ENCODE data around the gene CPEB2. TPM values are rescaled to one million over a fixed set of nuclear protein-coding genes. Genes with fewer than 3 reads are reported as not detected.

CPEB2 gene
- total RNA-seq (3.2 TPM), polyA plus RNA-seq (ENCODE audit: insufficient read depth in 1 of 8, insufficient read length in 8 of 8, low replicate concordance in 1 of 8) (1 to 10 TPM; 2.8 to 6.7 (median 5.3) TPM)
- long read RNA-seq, donor 1: 0 reads
- long read RNA-seq, donor 2: 0 reads
- long read RNA-seq, donor 3, full-length matches to known transcripts: 1 of 1 reads
- long read RNA-seq, donor 3, partial matches to known transcripts: 0 of 1 reads
- long read RNA-seq, donor 3, other reads (novel, unspliced or antisense): 0 of 1 reads
- long read RNA-seq, donor 4, full-length matches to known transcripts: 1 of 1 reads
- long read RNA-seq, donor 4, partial matches to known transcripts: 0 of 1 reads
- long read RNA-seq, donor 4, other reads (novel, unspliced or antisense): 0 of 1 reads
- long read RNA-seq, donor 5, partial matches to known transcripts: 0 of 2 reads
- long read RNA-seq, donor 5, other reads (novel, unspliced or antisense): 0 of 2 reads
- long read RNA-seq, donor 6: 0 reads
- long read RNA-seq, donor 7: 0 reads
- long read RNA-seq, donor 8: 0 reads
- long read RNA-seq, donor 9: 0 reads
- long read RNA-seq, donor 10, full-length matches to known transcripts: 3 of 3 reads
- long read RNA-seq, donor 10, partial matches to known transcripts: 0 of 3 reads
- long read RNA-seq, donor 10, other reads (novel, unspliced or antisense): 0 of 3 reads
- long read RNA-seq, donor 11: 0 reads

DNA sequence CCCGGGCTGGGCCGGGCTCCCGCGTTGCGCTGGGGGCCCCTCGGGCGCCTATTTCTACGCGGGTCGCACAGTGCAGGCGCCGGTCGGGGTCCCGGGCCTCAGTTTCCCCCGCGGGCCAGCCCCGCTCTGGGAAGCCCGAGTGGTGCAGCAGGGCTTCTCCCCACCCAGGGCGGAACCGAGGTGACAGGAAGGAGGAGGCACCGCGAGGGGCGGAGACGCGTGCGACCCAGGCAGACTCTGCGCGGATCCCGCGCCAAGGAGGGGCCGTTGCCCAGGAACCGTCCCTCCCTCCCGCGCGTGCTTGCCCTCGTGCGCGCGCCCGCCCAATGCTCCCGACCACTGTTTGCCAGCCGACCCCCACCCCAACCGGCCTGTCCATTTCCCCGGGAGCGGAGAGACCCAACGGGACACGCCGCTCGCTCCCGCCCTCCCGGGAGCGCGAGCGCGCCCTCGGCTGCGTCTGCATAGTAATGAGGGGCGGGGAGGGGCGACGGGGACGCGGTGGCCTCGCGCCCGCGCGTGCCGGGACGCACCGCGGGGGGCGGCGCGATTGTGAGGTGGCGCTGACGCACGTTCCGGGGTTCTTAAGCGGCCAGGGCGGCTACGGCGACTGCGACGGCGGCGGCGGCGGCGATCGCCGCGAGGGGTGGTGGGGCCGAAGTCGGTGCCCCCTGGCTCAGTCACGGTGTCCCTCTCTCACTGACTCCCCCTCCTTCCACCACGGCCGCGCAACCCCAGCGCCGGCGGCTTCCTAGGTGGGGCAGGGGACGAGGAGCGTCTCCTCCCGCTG lies at the start of gene CPEB2:
Gene CPEB2, plus strand, starts transcription at position 613 of the 790 bp plus-strand sequence. CDS start 193 bp downstream, outside the sequence.
- Histone ChIP-seq H3K27me3 (ENCODE audit: control insufficient read depth, insufficient read depth, low read length) (peaks cover 23% of the 10 kb centered on the region), H3K9me3 (replicated peaks; ENCODE audit: control insufficient read depth, low read depth, low read length) (no peaks in the 10 kb centered on the region), H3K36me3 (ENCODE audit: control insufficient read depth, insufficient read depth, low read length) (no peaks in the 10 kb centered on the region), H3K27ac (ENCODE audit: low read length) (peak within 1 kb of the TSS; percentile 99), H3K4me3 (ENCODE audit: low read length) (peak within 1 kb of the TSS; percentile 92), H3K4me1 (ENCODE audit: control insufficient read depth, insufficient read depth, low read length) (peaks cover 8% of the 10 kb centered on the region)
- WGBS (ENCODE audit: insufficient coverage): under 1% methylated on average over 81 of the region's 104 CpGs
- DNase-seq: peak; percentile 96

DNA sequence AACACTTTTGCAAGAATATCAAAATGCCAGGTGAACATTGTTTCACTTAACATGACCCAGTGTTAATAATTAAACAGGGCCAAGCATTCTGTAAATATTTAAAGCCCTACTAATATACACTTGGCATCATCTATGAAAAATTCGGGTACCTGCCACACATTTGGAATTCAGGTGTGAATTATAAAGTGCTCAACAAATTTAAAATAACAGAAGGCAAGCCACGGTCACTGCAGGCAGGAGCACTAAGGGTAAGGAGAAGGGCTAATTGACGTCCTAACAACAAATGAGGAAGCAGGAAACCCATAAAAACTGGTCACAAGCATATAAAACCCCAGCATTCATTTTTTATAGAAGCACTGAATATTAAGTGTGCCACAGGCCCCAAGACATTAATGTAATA lies 43.8 kb upstream of the CPEB2 start:
- H3K27me3 ChIP-seq (ENCODE audit: control insufficient read depth, insufficient read depth, low read length): no peaks in the 10 kb centered on the region
- no peak overlapping the region for H3K4me3 ChIP-seq (ENCODE audit: low read length)
- peaks cover 2% of the 10 kb centered on the region for H3K9me3 ChIP-seq (replicated peaks; ENCODE audit: control insufficient read depth, low read depth, low read length)
- H3K4me1 ChIP-seq (ENCODE audit: control insufficient read depth, insufficient read depth, low read length): no peaks in the 10 kb centered on the region
- DNase-seq: no peak
- no peak overlapping the region for H3K27ac ChIP-seq (ENCODE audit: low read length)
- no peaks in the 10 kb centered on the region for H3K36me3 ChIP-seq (ENCODE audit: control insufficient read depth, insufficient read depth, low read length)
- no CpG with 5 or more reads among the region's 3 CpGs for WGBS (ENCODE audit: insufficient coverage)

DNA sequence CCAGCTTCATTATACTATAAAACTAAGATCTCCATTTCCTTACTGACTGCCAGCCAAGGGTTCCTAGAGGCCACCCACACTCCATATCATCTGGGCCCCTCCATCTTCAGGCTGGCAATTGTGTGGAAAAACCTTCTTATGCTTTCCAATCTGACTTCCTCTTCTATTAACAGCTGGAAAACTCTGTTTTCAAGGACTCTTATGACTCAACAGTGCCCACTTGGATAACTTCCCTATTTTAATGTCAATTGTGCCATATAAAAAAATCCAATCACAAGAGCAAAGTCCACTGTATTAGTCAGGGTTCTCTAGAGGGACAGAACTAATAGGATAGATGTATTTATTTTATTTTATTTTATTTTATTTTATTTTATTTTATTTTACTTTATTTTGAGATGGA lies 41.0 kb upstream of the CPEB2 start:
- Histone ChIP-seq H3K27ac (ENCODE audit: low read length) (no peak overlapping the region), H3K9me3 (replicated peaks; ENCODE audit: control insufficient read depth, low read depth, low read length) (peaks cover 2% of the 10 kb centered on the region), H3K4me3 (ENCODE audit: low read length) (no peak overlapping the region), H3K4me1 (ENCODE audit: control insufficient read depth, insufficient read depth, low read length) (no peaks in the 10 kb centered on the region), H3K36me3 (ENCODE audit: control insufficient read depth, insufficient read depth, low read length) (no peaks in the 10 kb centered on the region), H3K27me3 (ENCODE audit: control insufficient read depth, insufficient read depth, low read length) (no peaks in the 10 kb centered on the region)
- no peak for DNase-seq

DNA sequence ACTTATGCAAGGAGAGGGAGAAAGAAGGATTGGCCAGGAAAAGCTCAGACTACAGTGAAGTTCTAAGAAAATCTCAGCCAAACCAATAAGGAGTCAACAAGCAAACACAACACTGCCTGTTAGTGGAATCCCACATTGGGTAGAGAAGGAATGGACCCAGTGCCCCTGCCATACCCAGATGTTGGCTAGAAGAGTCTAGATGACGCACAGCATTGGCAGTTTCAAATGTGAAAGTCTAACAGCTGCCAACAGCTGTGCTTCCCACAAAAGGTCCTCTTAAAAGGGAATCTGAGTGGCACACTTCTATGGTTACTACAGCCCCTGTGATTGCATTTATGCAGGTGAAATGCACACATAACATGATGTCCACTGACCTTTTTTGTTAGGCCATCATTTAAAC lies 37.2 kb upstream of the CPEB2 start:
- peaks cover 2% of the 10 kb centered on the region for H3K9me3 ChIP-seq (replicated peaks; ENCODE audit: control insufficient read depth, low read depth, low read length)
- no peaks in the 10 kb centered on the region for H3K4me1 ChIP-seq (ENCODE audit: control insufficient read depth, insufficient read depth, low read length)
- H3K4me3 ChIP-seq (ENCODE audit: low read length): no peak overlapping the region
- H3K27me3 ChIP-seq (ENCODE audit: control insufficient read depth, insufficient read depth, low read length): no peaks in the 10 kb centered on the region
- H3K27ac ChIP-seq (ENCODE audit: low read length): no peak overlapping the region
- no CpG with 5 or more reads among the region's 1 CpG for WGBS (ENCODE audit: insufficient coverage)
- no peaks in the 10 kb centered on the region for H3K36me3 ChIP-seq (ENCODE audit: control insufficient read depth, insufficient read depth, low read length)
- peak; percentile 1 for DNase-seq

DNA sequence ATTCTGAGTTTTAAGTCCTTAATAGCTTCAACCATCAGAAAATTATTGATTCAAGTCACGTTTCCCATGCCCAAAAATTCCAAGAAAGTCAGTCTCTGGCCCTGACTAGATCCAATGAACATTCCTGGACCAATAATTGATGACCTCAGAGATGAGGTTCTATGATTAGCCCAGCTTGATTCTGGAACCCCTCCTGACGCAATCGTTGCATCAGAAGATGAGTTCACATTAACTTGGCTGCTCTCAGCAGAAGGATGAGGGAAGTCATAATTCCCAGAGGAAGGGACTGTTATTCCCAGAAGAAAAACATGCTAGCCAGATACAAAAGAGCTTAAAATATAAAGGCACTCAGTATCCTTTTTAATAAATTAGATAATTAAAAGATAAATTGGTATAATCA lies 34.3 kb upstream of the CPEB2 start:
- WGBS (ENCODE audit: insufficient coverage): 76% methylated on average over 2 of the region's 3 CpGs
- no peaks in the 10 kb centered on the region for H3K4me1 ChIP-seq (ENCODE audit: control insufficient read depth, insufficient read depth, low read length)
- no peak overlapping the region for H3K27ac ChIP-seq (ENCODE audit: low read length)
- H3K9me3 ChIP-seq (replicated peaks; ENCODE audit: control insufficient read depth, low read depth, low read length): no peaks in the 10 kb centered on the region
- no peak for DNase-seq
- H3K4me3 ChIP-seq (ENCODE audit: low read length): no peak overlapping the region
- H3K36me3 ChIP-seq (ENCODE audit: control insufficient read depth, insufficient read depth, low read length): no peaks in the 10 kb centered on the region
- H3K27me3 ChIP-seq (ENCODE audit: control insufficient read depth, insufficient read depth, low read length): no peaks in the 10 kb centered on the region

DNA sequence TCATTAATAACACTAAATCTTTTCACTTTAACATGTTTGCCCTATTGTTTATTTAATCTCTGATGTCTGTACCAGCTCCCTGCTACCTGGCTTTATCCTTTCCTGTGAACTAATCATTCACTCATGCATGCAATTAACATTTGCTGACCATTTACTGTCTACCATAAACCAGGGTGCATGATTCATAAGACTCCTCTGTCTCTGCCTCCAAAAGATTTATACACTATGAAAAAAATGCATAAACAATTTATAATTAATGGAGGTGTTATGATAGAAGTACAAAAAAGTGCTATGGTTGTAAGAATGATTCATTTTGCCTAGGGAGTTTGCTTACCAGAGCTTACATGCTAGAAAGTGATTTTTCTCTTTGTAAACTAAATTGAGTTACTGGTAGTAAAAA lies 24.5 kb upstream of the CPEB2 start:
- H3K27me3 ChIP-seq (ENCODE audit: control insufficient read depth, insufficient read depth, low read length): no peaks in the 10 kb centered on the region
- H3K4me1 ChIP-seq (ENCODE audit: control insufficient read depth, insufficient read depth, low read length): no peaks in the 10 kb centered on the region
- no peak for DNase-seq
- no peaks in the 10 kb centered on the region for H3K9me3 ChIP-seq (replicated peaks; ENCODE audit: control insufficient read depth, low read depth, low read length)
- no peak overlapping the region for H3K27ac ChIP-seq (ENCODE audit: low read length)
- H3K4me3 ChIP-seq (ENCODE audit: low read length): no peak overlapping the region
- H3K36me3 ChIP-seq (ENCODE audit: control insufficient read depth, insufficient read depth, low read length): no peaks in the 10 kb centered on the region

DNA sequence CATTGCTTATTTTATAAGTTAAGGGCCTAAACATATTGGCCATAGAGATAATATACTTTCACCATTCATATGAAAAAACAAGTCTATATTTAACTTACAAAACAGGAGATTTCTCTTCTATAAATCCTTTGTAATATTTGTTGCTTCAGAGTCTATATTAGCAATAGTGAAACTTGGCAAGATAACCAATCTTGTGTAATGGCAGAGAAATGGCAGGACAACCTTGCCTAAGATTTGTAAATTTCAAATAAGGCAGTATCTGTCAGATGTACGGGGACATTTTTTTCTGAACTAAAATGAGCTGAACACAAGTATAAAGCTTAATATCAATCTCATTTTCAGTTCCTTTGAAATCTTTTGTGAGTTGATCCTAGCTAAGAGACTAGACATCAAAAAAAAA lies 17.8 kb upstream of the CPEB2 start:
- H3K27ac ChIP-seq (ENCODE audit: low read length): no peak overlapping the region
- no CpG with 5 or more reads among the region's 1 CpG for WGBS (ENCODE audit: insufficient coverage)
- DNase-seq: no peak
- H3K4me1 ChIP-seq (ENCODE audit: control insufficient read depth, insufficient read depth, low read length): no peaks in the 10 kb centered on the region
- no peaks in the 10 kb centered on the region for H3K9me3 ChIP-seq (replicated peaks; ENCODE audit: control insufficient read depth, low read depth, low read length)
- no peak overlapping the region for H3K4me3 ChIP-seq (ENCODE audit: low read length)
- H3K27me3 ChIP-seq (ENCODE audit: control insufficient read depth, insufficient read depth, low read length): no peaks in the 10 kb centered on the region
- H3K36me3 ChIP-seq (ENCODE audit: control insufficient read depth, insufficient read depth, low read length): no peaks in the 10 kb centered on the region

DNA sequence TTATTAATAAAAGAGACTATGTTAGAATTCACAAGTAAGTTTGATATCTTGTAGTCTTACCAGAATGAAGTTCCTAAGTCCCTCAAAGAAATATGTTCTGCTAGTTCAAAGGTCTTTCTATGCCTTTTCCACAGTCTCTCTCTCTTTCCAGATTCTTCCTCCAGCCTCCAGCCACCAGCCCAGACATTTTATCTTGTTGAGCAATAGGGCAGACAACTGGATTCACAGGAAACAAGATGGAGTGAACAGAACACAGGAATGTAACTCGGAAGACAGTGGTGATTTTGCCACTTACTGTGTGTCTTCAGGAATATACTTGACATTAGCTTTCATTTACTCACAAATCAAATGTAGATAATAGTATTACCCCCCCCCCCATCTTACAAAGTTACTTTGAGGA lies 17.1 kb upstream of the CPEB2 start:
- H3K4me3 ChIP-seq (ENCODE audit: low read length): no peak overlapping the region
- H3K36me3 ChIP-seq (ENCODE audit: control insufficient read depth, insufficient read depth, low read length): no peaks in the 10 kb centered on the region
- H3K9me3 ChIP-seq (replicated peaks; ENCODE audit: control insufficient read depth, low read depth, low read length): no peaks in the 10 kb centered on the region
- no peaks in the 10 kb centered on the region for H3K4me1 ChIP-seq (ENCODE audit: control insufficient read depth, insufficient read depth, low read length)
- no peak for DNase-seq
- WGBS (ENCODE audit: insufficient coverage): no CpG with 5 or more reads among the region's 1 CpG
- no peaks in the 10 kb centered on the region for H3K27me3 ChIP-seq (ENCODE audit: control insufficient read depth, insufficient read depth, low read length)
- no peak overlapping the region for H3K27ac ChIP-seq (ENCODE audit: low read length)

DNA sequence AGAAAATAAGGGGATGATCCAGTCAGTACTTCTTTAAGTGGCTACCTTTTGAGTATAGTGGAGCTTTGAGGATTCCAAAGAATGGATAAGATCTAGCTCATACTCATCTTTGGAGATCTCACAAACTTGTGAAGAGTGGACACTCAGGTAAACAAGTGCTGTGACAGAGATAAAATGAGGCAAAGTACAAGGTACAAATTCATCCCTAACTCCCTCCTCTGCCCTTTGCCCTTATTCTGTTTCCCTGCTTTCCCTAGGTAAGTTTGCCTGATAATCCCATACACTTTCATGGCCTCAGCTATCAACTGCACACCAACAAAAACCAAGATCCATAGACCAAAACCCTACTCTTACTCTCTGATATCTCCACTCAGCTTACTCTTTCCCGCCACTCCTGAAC lies 16.4 kb upstream of the CPEB2 start:
- Histone ChIP-seq H3K27me3 (ENCODE audit: control insufficient read depth, insufficient read depth, low read length) (no peaks in the 10 kb centered on the region), H3K36me3 (ENCODE audit: control insufficient read depth, insufficient read depth, low read length) (no peaks in the 10 kb centered on the region), H3K9me3 (replicated peaks; ENCODE audit: control insufficient read depth, low read depth, low read length) (no peaks in the 10 kb centered on the region), H3K27ac (ENCODE audit: low read length) (no peak overlapping the region), H3K4me3 (ENCODE audit: low read length) (no peak overlapping the region), H3K4me1 (ENCODE audit: control insufficient read depth, insufficient read depth, low read length) (no peaks in the 10 kb centered on the region)
- no peak for DNase-seq
- 100% methylated on average over 1 of the region's 1 CpG for WGBS (ENCODE audit: insufficient coverage)

DNA sequence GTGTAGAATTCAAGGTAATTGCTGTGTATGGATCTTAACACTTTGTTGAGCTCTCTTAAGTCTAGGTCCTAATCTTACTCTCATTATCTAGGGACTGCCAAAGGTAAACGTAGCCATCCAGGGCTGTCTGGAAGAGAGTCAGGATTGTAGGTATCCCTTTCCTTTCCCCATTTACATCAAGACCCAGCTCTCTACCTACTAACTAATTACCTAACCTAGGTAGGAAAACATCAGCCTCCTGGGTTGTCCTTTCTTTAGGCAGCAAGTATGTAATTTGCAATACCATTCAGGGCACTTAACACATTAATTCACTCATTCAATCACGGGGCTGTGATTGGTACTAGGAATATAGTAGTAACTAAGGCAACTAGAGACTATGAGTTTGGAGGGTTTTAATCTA lies 15.2 kb upstream of the CPEB2 start:
- Histone ChIP-seq H3K27ac (ENCODE audit: low read length) (no peak overlapping the region), H3K4me3 (ENCODE audit: low read length) (no peak overlapping the region), H3K36me3 (ENCODE audit: control insufficient read depth, insufficient read depth, low read length) (no peaks in the 10 kb centered on the region), H3K4me1 (ENCODE audit: control insufficient read depth, insufficient read depth, low read length) (no peaks in the 10 kb centered on the region), H3K27me3 (ENCODE audit: control insufficient read depth, insufficient read depth, low read length) (no peaks in the 10 kb centered on the region), H3K9me3 (replicated peaks; ENCODE audit: control insufficient read depth, low read depth, low read length) (no peaks in the 10 kb centered on the region)
- no peak for DNase-seq
- WGBS (ENCODE audit: insufficient coverage): no CpG with 5 or more reads among the region's 2 CpGs

All from muscle of leg (tissue), 16 donors.